ENCODE measurements around the gene MAST4.

MAST4 gene

DNA sequence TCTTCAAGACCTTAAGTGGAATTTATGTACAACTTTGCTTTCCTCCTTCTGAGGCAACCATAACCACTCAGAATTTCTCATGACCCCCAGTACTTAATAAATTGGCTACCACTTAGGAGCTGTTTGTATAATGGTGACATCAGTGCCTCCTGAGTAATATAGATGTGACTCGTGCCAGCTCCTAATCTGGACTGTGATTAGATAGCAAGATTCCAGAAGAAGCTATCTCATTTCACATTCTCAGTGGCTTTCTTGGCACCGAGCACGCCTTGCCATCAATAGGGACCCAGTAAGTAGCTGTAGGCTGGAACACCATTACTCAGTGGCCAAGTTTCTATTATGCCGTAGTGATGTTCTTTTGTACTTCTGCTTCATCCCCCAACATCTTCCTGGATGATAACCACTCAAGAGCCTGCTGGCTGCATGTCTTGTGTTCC lies 371.7 kb downstream of the MAST4 start:
- no peak for TF ChIP-seq CTCF (IDR thresholded peaks at IDR 0.05; ENCODE audit: insufficient read depth, low read depth, low read length, missing control alignments)
- no peak overlapping the region for H3K4me3 ChIP-seq (ENCODE audit: low read depth, low read length)
- no peak for DNase-seq (ENCODE audit: low read depth)

DNA sequence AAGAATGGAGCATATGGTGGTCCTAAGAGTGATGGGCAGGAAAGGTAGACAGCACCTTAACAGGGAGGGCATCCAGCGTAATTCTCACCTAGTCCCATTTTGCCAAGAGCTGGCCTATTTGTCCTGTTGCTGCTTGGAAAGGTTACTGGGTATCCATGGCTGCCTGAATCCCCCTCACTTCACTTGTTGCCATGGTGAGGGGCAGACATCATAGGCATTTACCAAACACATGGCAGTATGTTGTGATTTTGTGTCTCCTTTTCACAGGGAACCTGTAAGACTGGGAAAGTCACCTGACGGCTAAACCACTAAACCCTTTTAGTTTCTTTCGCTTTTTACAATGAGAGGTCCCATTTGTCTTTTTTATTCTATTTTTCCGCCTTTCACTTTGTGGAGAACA lies 373.3 kb downstream of the MAST4 start:
- TF ChIP-seq CTCF (IDR thresholded peaks at IDR 0.05; ENCODE audit: insufficient read depth, low read depth, low read length, missing control alignments): no peak
- H3K4me3 ChIP-seq (ENCODE audit: low read depth, low read length): no peak overlapping the region
- no peak for DNase-seq (ENCODE audit: low read depth)

- DNase-seq (ENCODE audit: low read depth): no peak
- no peak for TF ChIP-seq CTCF (IDR thresholded peaks at IDR 0.05; ENCODE audit: insufficient read depth, low read depth, low read length, missing control alignments)
Measured at GRCh38 chr5:66969963-66970362, 373.8 kb downstream of the MAST4 start.

DNA sequence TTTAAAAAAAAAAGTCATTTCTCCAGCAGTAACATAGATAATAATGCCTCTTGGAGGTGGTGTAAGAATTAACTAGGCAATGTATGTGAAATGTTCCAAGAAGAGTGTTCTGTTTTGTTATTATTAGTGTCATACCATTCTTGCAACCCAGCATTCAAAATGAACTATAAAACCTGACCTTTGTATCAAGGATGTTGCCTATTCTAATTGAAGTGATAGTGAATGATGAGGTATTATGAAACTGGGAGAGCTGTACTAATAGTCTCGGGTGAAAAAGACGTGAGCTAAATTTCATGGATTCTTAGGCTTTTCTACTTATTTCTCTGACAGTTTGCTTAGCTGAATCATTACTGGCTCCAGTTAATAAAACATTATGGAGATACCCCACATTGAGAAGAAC lies 375.8 kb downstream of the MAST4 start:
- no peak overlapping the region for H3K4me3 ChIP-seq (ENCODE audit: low read depth, low read length)
- no peak for DNase-seq (ENCODE audit: low read depth)
- TF ChIP-seq CTCF (IDR thresholded peaks at IDR 0.05; ENCODE audit: insufficient read depth, low read depth, low read length, missing control alignments): no peak

More at GRCh38 chr5:66969963-66970362, 373.8 kb downstream of the MAST4 start:
- H3K4me3 ChIP-seq (ENCODE audit: low read depth, low read length): no peak overlapping the region

DNA sequence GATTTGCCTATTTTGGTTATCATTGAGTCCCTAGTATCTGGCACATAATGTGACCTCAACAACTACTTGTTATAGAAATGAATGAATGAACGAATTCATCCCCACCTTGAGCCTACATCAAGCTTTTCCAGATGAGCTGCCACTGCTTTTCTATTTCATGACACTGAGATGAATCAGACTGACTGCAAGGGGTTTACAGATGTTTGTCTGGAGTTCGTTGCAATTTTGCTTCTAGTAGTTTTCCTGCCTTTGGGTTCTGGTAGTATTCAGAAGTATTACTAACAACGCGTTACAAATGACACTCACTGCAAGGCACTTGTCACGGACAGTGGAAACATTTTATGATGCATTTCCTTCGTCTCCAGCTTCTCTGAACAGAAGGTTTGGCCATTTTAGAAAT lies 378.1 kb downstream of the MAST4 start:
- H3K4me3 ChIP-seq (ENCODE audit: low read depth, low read length): no peak overlapping the region
- DNase-seq (ENCODE audit: low read depth): no peak
- no peak for TF ChIP-seq CTCF (IDR thresholded peaks at IDR 0.05; ENCODE audit: insufficient read depth, low read depth, low read length, missing control alignments)

GRCh38 chr5:66976108-66976507 lies 379.9 kb downstream of the MAST4 start:
- TF ChIP-seq CTCF (IDR thresholded peaks at IDR 0.05; ENCODE audit: insufficient read depth, low read depth, low read length, missing control alignments): no peak
- DNase-seq (ENCODE audit: low read depth): no peak
- no peak overlapping the region for H3K4me3 ChIP-seq (ENCODE audit: low read depth, low read length)

DNA sequence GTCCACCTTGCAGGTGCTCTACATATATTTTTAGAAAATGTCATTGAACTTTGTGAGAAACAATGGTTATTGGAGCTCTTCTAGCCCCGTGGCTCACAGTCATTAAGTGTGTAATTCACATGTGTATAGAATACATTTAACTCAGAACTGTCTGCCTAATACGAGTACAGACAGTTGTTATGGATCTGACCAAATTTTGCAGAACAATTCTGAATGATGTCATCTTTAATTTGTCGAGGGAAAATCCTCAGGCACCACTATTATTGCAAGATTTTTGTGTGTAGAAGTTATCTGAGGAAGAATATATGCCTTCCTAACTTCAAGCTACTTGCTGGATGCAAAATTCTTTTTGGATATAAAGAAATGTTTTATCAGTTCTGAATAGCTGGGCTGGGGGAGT lies 383.5 kb downstream of the MAST4 start:
- no peak for DNase-seq (ENCODE audit: low read depth)
- no peak for TF ChIP-seq CTCF (IDR thresholded peaks at IDR 0.05; ENCODE audit: insufficient read depth, low read depth, low read length, missing control alignments)

More for the DNA sequence above, 383.5 kb downstream of the MAST4 start:
- no peak overlapping the region for H3K4me3 ChIP-seq (ENCODE audit: low read depth, low read length)

Measured in GM12865 (cell line).